ENCODE data around the gene CCDC137. TPM values are rescaled to one million over a fixed set of nuclear protein-coding genes. Genes with fewer than 3 reads are reported as not detected.

The CCDC137 gene
- polyA plus RNA-seq, 1 of the 3 experiments (the other 2 are of a cell fraction) = 62.4 TPM

- POLR2A ChIA-PET = no interaction called here
- CTCF ChIA-PET = interaction anchor here (2.0 kb wide), 1 partner anchor 14 kb away, joined by 7 read pairs; no protein-coding TSS in a partner anchor
- Histone ChIP-seq H4K20me1 (ENCODE audit: insufficient read depth) (no peaks in the 10 kb centered on the region), H3K9ac (no peak overlapping the region), H3K79me2 (ENCODE audit: insufficient read depth) (peaks cover 27% of the 10 kb centered on the region; the same call in 1 of the 2 replicates), H3K27me3 (ENCODE audit: insufficient read depth) (no peaks in the 10 kb centered on the region), H3K4me1 (ENCODE audit: control insufficient read depth in 1 of 2, insufficient read depth in 2 of 2, low read depth in 1 of 2, low read length in 1 of 2) (peaks cover 7 to 11% of the 10 kb centered on the region in 2 experiments; a peak in 3 of 4 replicates), H3K9me2 (no peaks in the 10 kb centered on the region), H2AFZ (ENCODE audit: low read depth) (no peak overlapping the region), H3K4me3 (ENCODE audit: low read depth in 2 of 2, low read length in 1 of 2) (no peak overlapping the region), H3K27ac (ENCODE audit: low read depth in 2 of 2, low read length in 1 of 2) (no peak overlapping the region), H3F3A (replicated peaks; ENCODE audit: insufficient read depth) (peaks cover 10% of the 10 kb centered on the region), H3K4me2 (no peak overlapping the region), H3K36me3 (replicated peaks in 1 of 2; ENCODE audit: control insufficient read depth in 1 of 2, insufficient read depth in 2 of 2, low read length in 1 of 2) (peaks cover 5 to 8% of the 10 kb centered on the region in 2 experiments), H3K9me3 (no peaks in the 10 kb centered on the region)
- TF ChIP-seq USF1 (IDR thresholded peaks at IDR 0.05; ENCODE audit: borderline replicate concordance, low read depth) = no peak
- TF ChIP-seq FOXJ3 (CRISPR knock-in tag; IDR thresholded peaks at IDR 0.05) = no peak
- no peak for TF ChIP-seq RXRA (IDR thresholded peaks at IDR 0.05; ENCODE audit: borderline replicate concordance, low read depth)
- no peak for TF ChIP-seq SIN3A (IDR thresholded peaks at IDR 0.05; ENCODE audit: borderline replicate concordance, low read depth, low read length)
- no peak for TF ChIP-seq YY1 (IDR thresholded peaks at IDR 0.05; ENCODE audit: low read depth)
- DNase-seq = no peak
- WGBS (ENCODE audit: low lambda C conversion rate) = 96% methylated on average over 4 of the region's 4 CpGs
These were observed 4.5 kb upstream of the CCDC137 start for GRCh38 chr17:81662002-81662401.

GRCh38 chr17:81664051-81664470 is 2.5 kb upstream of the CCDC137 start:
- Histone ChIP-seq H3K9me2 (no peaks in the 10 kb centered on the region), H3K79me2 (ENCODE audit: insufficient read depth) (peaks cover 47% of the 10 kb centered on the region), H3K4me2 (no peak overlapping the region), H4K20me1 (ENCODE audit: insufficient read depth) (no peaks in the 10 kb centered on the region), H3K4me1 (ENCODE audit: control insufficient read depth in 1 of 2, insufficient read depth in 2 of 2, low read depth in 1 of 2, low read length in 1 of 2) (peaks cover 18 to 22% of the 10 kb centered on the region in 2 experiments; a peak in 3 of 4 replicates), H3K36me3 (replicated peaks in 1 of 2; ENCODE audit: control insufficient read depth in 1 of 2, insufficient read depth in 2 of 2, low read length in 1 of 2) (peaks cover 10 to 17% of the 10 kb centered on the region in 2 experiments), H2AFZ (ENCODE audit: low read depth) (no peak overlapping the region), H3K9ac (no peak overlapping the region), H3K9me3 (no peaks in the 10 kb centered on the region), H3K4me3 (ENCODE audit: low read depth in 2 of 2, low read length in 1 of 2) (no peak overlapping the region), H3K27ac (ENCODE audit: low read depth in 2 of 2, low read length in 1 of 2) (no peak overlapping the region), H3F3A (replicated peaks; ENCODE audit: insufficient read depth) (peaks cover 7% of the 10 kb centered on the region), H3K27me3 (ENCODE audit: insufficient read depth) (no peaks in the 10 kb centered on the region)
- CTCF ChIA-PET = interaction anchor here (1.4 to 2.9 kb wide), 3 partner anchors 11 to 16 kb away, joined by 3 to 12 read pairs (median 7); no protein-coding TSS in a partner anchor
- POLR2A ChIA-PET = interaction anchor here (0.7 kb wide), 1 partner anchor 39 kb away, joined by 3 read pairs; the partner anchor contains the start of gene MRPL12
- no peak for TF ChIP-seq CHD2 (IDR thresholded peaks at IDR 0.05; ENCODE audit: low read length, partially characterized antibody)
- TF ChIP-seq GABPA (IDR thresholded peaks at IDR 0.05; ENCODE audit: low read depth) = no peak
- WGBS (ENCODE audit: low lambda C conversion rate) = 81% methylated on average over 7 of the region's 7 CpGs
- DNase-seq = no peak

- WGBS (ENCODE audit: low lambda C conversion rate) = 67% methylated on average over 30 of the region's 30 CpGs
- CTCF ChIA-PET = interaction anchor here (0.7 to 2.9 kb wide), 6 partner anchors 10 to 63 kb away, joined by 3 to 12 read pairs (median 4); partner anchors contain the start of genes ARL16 and HGS
- peak; percentile 79 for DNase-seq
These were observed 1.1 kb upstream of the CCDC137 start for GRCh38 chr17:81665205-81666091.

More at GRCh38 chr17:81665205-81666091, 1.1 kb upstream of the CCDC137 start:
- H4K20me1 ChIP-seq (ENCODE audit: insufficient read depth) = no peaks in the 10 kb centered on the region
- H3F3A ChIP-seq (replicated peaks; ENCODE audit: insufficient read depth) = peaks cover 7% of the 10 kb centered on the region
- no peaks in the 10 kb centered on the region for H3K27me3 ChIP-seq (ENCODE audit: insufficient read depth)
- peak overlapping the region; percentile 63 for H2AFZ ChIP-seq (ENCODE audit: low read depth)
- TF ChIP-seq MXI1 (IDR thresholded peaks at IDR 0.05; ENCODE audit: low read depth, low read length) (peak; percentile 86), SIN3A (IDR thresholded peaks at IDR 0.05; ENCODE audit: borderline replicate concordance, low read depth, low read length) (0 out of 2 replicates have a peak, but pooled peaks have one; percentile 24), YY1 (IDR thresholded peaks at IDR 0.05; ENCODE audit: low read depth) (peak; percentile 75), MEF2A (IDR thresholded peaks at IDR 0.05; ENCODE audit: borderline replicate concordance, low read depth) (no peak), MAX (IDR thresholded peaks at IDR 0.05; ENCODE audit: low read depth) (peak; percentile 99)
- peaks cover 18 to 22% of the 10 kb centered on the region in 2 experiments; a peak in 3 of 4 replicates for H3K4me1 ChIP-seq (ENCODE audit: control insufficient read depth in 1 of 2, insufficient read depth in 2 of 2, low read depth in 1 of 2, low read length in 1 of 2)
- peaks cover 18 to 30% of the 10 kb centered on the region in 2 experiments for H3K36me3 ChIP-seq (replicated peaks in 1 of 2; ENCODE audit: control insufficient read depth in 1 of 2, insufficient read depth in 2 of 2, low read length in 1 of 2)
- POLR2A ChIA-PET = interaction anchor here (0.6 to 2.3 kb wide), 8 partner anchors 10 to 46 kb away, joined by 3 to 7 read pairs (median 4); partner anchors contain the start of genes NPLOC4 and TSPAN10
- H3K4me3 ChIP-seq (ENCODE audit: low read depth in 2 of 2, low read length in 1 of 2) = peak overlapping the region; percentile 74 to 96
- peak overlapping the region; percentile 96 for H3K9ac ChIP-seq
- peak overlapping the region; percentile 92 for H3K4me2 ChIP-seq
- no peaks in the 10 kb centered on the region for H3K9me2 ChIP-seq
- H3K79me2 ChIP-seq (ENCODE audit: insufficient read depth) = peaks cover 61% of the 10 kb centered on the region
- H3K9me3 ChIP-seq = no peaks in the 10 kb centered on the region
- H3K27ac ChIP-seq (ENCODE audit: low read depth in 2 of 2, low read length in 1 of 2) = peak overlapping the region; percentile 71 to 80
